ENCODE results near the gene SEMA4B.

Gene SEMA4B

GRCh38 chr15:90248789-90249202 is 47.7 kb downstream of the SEMA4B start:
- TF ChIP-seq CTCF (IDR thresholded peaks at IDR 0.05) = no peak

GRCh38 chr15:90249203-90249863 is 48.2 kb downstream of the SEMA4B start, which contains the start of gene TTLL13:
Gene TTLL13, plus strand, starts transcription at chr15:90249556. Its CDS starts 1,075 bp downstream, at chr15:90250631.
- no peak for TF ChIP-seq CTCF (IDR thresholded peaks at IDR 0.05)

- TF ChIP-seq CTCF (IDR thresholded peaks at IDR 0.05) = no peak
Observed at GRCh38 chr15:90257776-90258175, 56.6 kb downstream of the SEMA4B start.

GRCh38 chr15:90259524-90259923 is 58.4 kb downstream of the SEMA4B start:
- TF ChIP-seq CTCF (IDR thresholded peaks at IDR 0.05) = no peak

- TF ChIP-seq CTCF (IDR thresholded peaks at IDR 0.05) = no peak
Observed at GRCh38 chr15:90261811-90262210, 60.7 kb downstream of the SEMA4B start.

- no peak for TF ChIP-seq CTCF (IDR thresholded peaks at IDR 0.05)
Observed at GRCh38 chr15:90262426-90262825, 61.3 kb downstream of the SEMA4B start.

- TF ChIP-seq CTCF (IDR thresholded peaks at IDR 0.05) = no peak
Observed at GRCh38 chr15:90264671-90265070, 63.5 kb downstream of the SEMA4B start.
